Panc1 (cell line): Measurements from ENCODE around the gene AMN. TPM values are rescaled to one million over a fixed set of nuclear protein-coding genes. Genes with fewer than 3 reads are reported as not detected.

Source experiments
- ATAC-seq: fragments of 200-7000 bp; cut with Tn5 transposase; 2 replicates; pipeline ENCODE4 v1.9.1; 2020; ENCODE audit warnings: mild to moderate bottlenecking, moderate library complexity
- BruUV-seq: library from RNA; stranded (reverse); fragments of 400-500 nt; replicated peaks from 2 replicates; lab custom pipeline; 2021; lab: Mats Ljungman, UMichigan
- CTCF ChIA-PET: fragments of 300-600 bp; sonication (Branson Sonifier 250); formaldehyde crosslinking; loops from one replicate; lab custom pipeline; 2022; ENCODE audit warnings: antibody characterized with exemption; lab: Charles Lee
- POLR2A ChIA-PET: fragments of 300-600 bp; sonication (Branson Sonifier 250); formaldehyde crosslinking; loops from one replicate; lab custom pipeline; 2022; ENCODE audit warnings: antibody characterized with exemption; lab: Charles Lee
- DNase-seq: peaks from one replicate; pipeline ENCODE4 v3.0.0-alpha.2; 2010; ENCODE audit warnings: low read depth, low spot score
- H3K27ac ChIP-seq: 2 replicates; pipeline ENCODE4 v1.5.1; 2011; ENCODE audit warnings: mild to moderate bottlenecking, low read length, inconsistent platforms
- H3K27me3 ChIP-seq: fragments of 200-500 bp; sonication (Bioruptor generic); 2 replicates; pipeline ENCODE4 v1.6.0; 2014; ENCODE audit warnings: low read length, inconsistent platforms; ENCODE audit not compliant: control insufficient read depth, insufficient read depth
- H3K36me3 ChIP-seq: fragments of 200-500 bp; sonication (Bioruptor generic); 2 replicates; pipeline ENCODE4 v1.5.1; 2014; ENCODE audit warnings: inconsistent platforms, mild to moderate bottlenecking, low read length, moderate library complexity; ENCODE audit not compliant: control insufficient read depth, insufficient read depth
- H3K4me1 ChIP-seq: 2 replicates; pipeline ENCODE4 v1.5.1; 2011; ENCODE audit warnings: inconsistent platforms, mild to moderate bottlenecking, low read length, moderate library complexity; ENCODE audit not compliant: control insufficient read depth, insufficient read depth
- H3K4me3 ChIP-seq, 2 experiments: 2 replicates each; pipeline ENCODE4 v1.5.1; 2011 to 2012; ENCODE audit warnings: low read depth in 2 of 2, low read length in 2 of 2, mild to moderate bottlenecking in 2 of 2, inconsistent platforms in 1 of 2, moderate library complexity in 1 of 2
- H3K9me3 ChIP-seq: fragments of 200-500 bp; sonication (Bioruptor generic); 2 replicates; pipeline ENCODE4 v1.5.1; 2014; ENCODE audit warnings: low read depth, mild to moderate bottlenecking, inconsistent platforms, low read length, moderate library complexity; ENCODE audit not compliant: control insufficient read depth, insufficient read depth
- CTCF ChIP-seq: fragments of 450-650 bp; IDR thresholded peaks from 2 replicates; pipeline ENCODE4 v1.5.1; 2017; ENCODE audit warnings: mild to moderate bottlenecking
- POLR2AphosphoS5 ChIP-seq: IDR thresholded peaks from 2 replicates; pipeline ENCODE4 v1.6.1; 2012; ENCODE audit warnings: mild to moderate bottlenecking, low read depth, low read length, moderate library complexity
- REST ChIP-seq, 2 experiments: IDR thresholded peaks; 2 replicates each; pipeline ENCODE4 v1.6.1; 2011 to 2012; ENCODE audit warnings: low read depth in 2 of 2, control low read depth in 1 of 2, low read length in 1 of 2, mild to moderate bottlenecking in 1 of 2, moderate library complexity in 1 of 2; ENCODE audit not compliant: insufficient read depth in 1 of 2
- SIN3A ChIP-seq: IDR thresholded peaks from 2 replicates; pipeline ENCODE4 v1.6.1; 2012; ENCODE audit warnings: low read depth, mild to moderate bottlenecking, low read length, moderate library complexity, borderline replicate concordance; ENCODE audit not compliant: insufficient read depth
- TCF7L2 ChIP-seq: IDR thresholded peaks from 2 replicates; pipeline ENCODE4 v1.6.1; 2011; ENCODE audit warnings: mild to moderate bottlenecking, low read depth, low read length, inconsistent platforms
- in situ Hi-C: cut with HindIII; loops from 2 replicates; pipeline ENCODE4 v1.10.0; 2016; ENCODE audit warnings: low sequenced_read_pairs, low pct_unique_long_range_greater_than_20kb
- intact Hi-C: fragments of 100-400 bp; cut with micrococcal nuclease; formaldehyde crosslinking; loops from one replicate; pipeline ENCODE4 v1.10.0; 2022; ENCODE audit not compliant: unreplicated experiment
- total RNA-seq: library from RNA; stranded (reverse); gene quantifications from one replicate; pipeline ENCODE4 v1.2.1, GENCODE V29; 2021; ENCODE audit not compliant: unreplicated experiment

AMN gene
- total RNA-seq, 1 experiment from 2014 or later: 0.44 TPM

- ATAC-seq (no peak), DNase-seq (no peak)
- intact Hi-C loops: no loop called here
- no TSS peak for BruUV-seq
- Histone ChIP-seq H3K4me1 (no peaks in the 10 kb centered on the region), H3K9me3 (no peaks in the 10 kb centered on the region), H3K36me3 (no peaks in the 10 kb centered on the region; the same call in none of the 2 replicates), H3K4me3 (no peak overlapping the region), H3K27me3 (no peaks in the 10 kb centered on the region), H3K27ac (no peak overlapping the region)
- in situ Hi-C loops: no loop called here
- TF ChIP-seq POLR2AphosphoS5 (no peak), CTCF (no peak), TCF7L2 (no peak), REST (IDR thresholded peaks at IDR 0.05; ENCODE audit: insufficient read depth in 1 of 2, low read depth in 2 of 2, low read length in 1 of 2) (no peak), SIN3A (no peak)
- ChIA-PET CTCF (interaction anchor here (0.6 kb wide), 1 partner anchor 103 kb away, joined by 3 read pairs; no protein-coding TSS in a partner anchor), POLR2A (no interaction called here)
Measured at GRCh38 chr14:102891111-102891510, 31.4 kb upstream of the AMN start.

- TF ChIP-seq SIN3A (no peak), REST (IDR thresholded peaks at IDR 0.05; ENCODE audit: insufficient read depth in 1 of 2, low read depth in 2 of 2, low read length in 1 of 2) (no peak), TCF7L2 (no peak), CTCF (no peak), POLR2AphosphoS5 (no peak)
- Histone ChIP-seq H3K36me3 (no peaks in the 10 kb centered on the region; the same call in 1 of the 2 replicates), H3K27me3 (no peaks in the 10 kb centered on the region), H3K4me3 (no peak overlapping the region), H3K9me3 (no peaks in the 10 kb centered on the region), H3K27ac (no peak overlapping the region), H3K4me1 (no peaks in the 10 kb centered on the region)
- intact Hi-C loops (no loop called here), in situ Hi-C loops (no loop called here)
- no peak for ATAC-seq
- CTCF ChIA-PET: interaction anchor here (0.6 kb wide), 1 partner anchor 103 kb away, joined by 3 read pairs; no protein-coding TSS in a partner anchor
- POLR2A ChIA-PET: no interaction called here
- BruUV-seq: no TSS peak
- no peak for DNase-seq
Measured at GRCh38 chr14:102891556-102891955, 30.9 kb upstream of the AMN start.
